ENCODE results near the gene BPHL. TPM values are rescaled to one million over a fixed set of nuclear protein-coding genes. Genes with fewer than 3 reads are reported as not detected.

The BPHL gene
- total and polyA plus RNA-seq, 4 donors, result 6.0 to 14.9 (median 13.0) TPM

GRCh38 chr6:3194535-3195419, 76.3 kb downstream of the BPHL start:
- H3K27ac ChIP-seq (ENCODE audit: low read depth in 1 of 2, low read length in 1 of 2), result peak overlapping the region in 1 of 2 donors; percentile 46
- 58 to 70% methylated on average over 19 of the region's 19 CpGs for WGBS, 2 donors
- H3K4me3 ChIP-seq, result no peak overlapping the region
- DNase-seq (peak; percentile 62 to 75 (median 72)), ATAC-seq (ENCODE audit: insufficient read depth, low FRiP score) (no peak)
- H3K9me3 ChIP-seq (ENCODE audit: control insufficient read depth in 4 of 4, insufficient read depth in 3 of 4, low read length in 3 of 4), result no peaks in the 10 kb centered on the region
- no peaks in the 10 kb centered on the region for H3K36me3 ChIP-seq (ENCODE audit: control insufficient read depth in 4 of 4, insufficient read depth in 4 of 4, low read length in 4 of 4)
- no peak overlapping the region for H3K9ac ChIP-seq (ENCODE audit: insufficient read depth in 1 of 2, low read length in 2 of 2)
- no peaks in the 10 kb centered on the region for H3K4me1 ChIP-seq (ENCODE audit: control insufficient read depth in 5 of 5, insufficient read depth in 5 of 5, low read length in 5 of 5)
- TF ChIP-seq CTCF (IDR thresholded peaks at IDR 0.05; ENCODE audit: control extremely low read depth, extremely low read depth), result no peak
- H3K27me3 ChIP-seq (ENCODE audit: control insufficient read depth in 3 of 3, insufficient read depth in 3 of 3, low read length in 2 of 3), result no peaks in the 10 kb centered on the region

- Histone ChIP-seq H3K4me1 (ENCODE audit: control insufficient read depth in 5 of 5, insufficient read depth in 5 of 5, low read length in 5 of 5) (no peaks in the 10 kb centered on the region), H3K9me3 (ENCODE audit: control insufficient read depth in 4 of 4, insufficient read depth in 3 of 4, low read length in 3 of 4) (no peaks in the 10 kb centered on the region), H3K27me3 (ENCODE audit: control insufficient read depth in 3 of 3, insufficient read depth in 3 of 3, low read length in 2 of 3) (no peaks in the 10 kb centered on the region), H3K27ac (ENCODE audit: low read depth in 1 of 2, low read length in 1 of 2) (no peak overlapping the region), H3K36me3 (ENCODE audit: control insufficient read depth in 4 of 4, insufficient read depth in 4 of 4, low read length in 4 of 4) (no peaks in the 10 kb centered on the region), H3K4me3 (no peak overlapping the region), H3K9ac (ENCODE audit: insufficient read depth in 1 of 2, low read length in 2 of 2) (no peak overlapping the region)
- 80 to 84% methylated on average over 5 of the region's 5 CpGs for WGBS, 2 donors
- DNase-seq (no peak), ATAC-seq (ENCODE audit: insufficient read depth, low FRiP score) (no peak)
- TF ChIP-seq CTCF (IDR thresholded peaks at IDR 0.05; ENCODE audit: control extremely low read depth, extremely low read depth), result no peak
These were observed 76.8 kb downstream of the BPHL start for GRCh38 chr6:3195420-3195694.

GRCh38 chr6:3195695-3196497, 77.4 kb downstream of the BPHL start:
- Histone ChIP-seq H3K27ac (ENCODE audit: low read depth in 1 of 2, low read length in 1 of 2) (no peak overlapping the region), H3K4me3 (no peak overlapping the region), H3K36me3 (ENCODE audit: control insufficient read depth in 4 of 4, insufficient read depth in 4 of 4, low read length in 4 of 4) (no peaks in the 10 kb centered on the region), H3K4me1 (ENCODE audit: control insufficient read depth in 5 of 5, insufficient read depth in 5 of 5, low read length in 5 of 5) (no peaks in the 10 kb centered on the region), H3K27me3 (ENCODE audit: control insufficient read depth in 3 of 3, insufficient read depth in 3 of 3, low read length in 2 of 3) (no peaks in the 10 kb centered on the region), H3K9me3 (ENCODE audit: control insufficient read depth in 4 of 4, insufficient read depth in 3 of 4, low read length in 3 of 4) (no peaks in the 10 kb centered on the region), H3K9ac (ENCODE audit: insufficient read depth in 1 of 2, low read length in 2 of 2) (no peak overlapping the region)
- DNase-seq, result no peak
- TF ChIP-seq CTCF (IDR thresholded peaks at IDR 0.05; ENCODE audit: control extremely low read depth, extremely low read depth), result no peak
- ATAC-seq (ENCODE audit: insufficient read depth, low FRiP score), result no peak
- 81 to 86% methylated on average over 16 of the region's 16 CpGs for WGBS, 2 donors

All from lung (tissue), 12 donors.